Endothelial cell of umbilical vein (primary cell): ENCODE measurements around the gene PKD2L2. TPM values are rescaled to one million over a fixed set of nuclear protein-coding genes. Genes with fewer than 3 reads are reported as not detected.

ENCODE experiments used
- BruUV-seq: library from RNA; stranded (reverse); fragments of 400-500 nt; replicated peaks from 2 replicates; lab custom pipeline; 2021; lab: Mats Ljungman, UMichigan
- CTCF ChIA-PET: fragments of 300-600, 350-600 bp; sonication (Branson Sonifier 250); formaldehyde crosslinking; loops from one replicate; lab custom pipeline; 2021; ENCODE audit warnings: antibody characterized with exemption, inconsistent platforms; lab: Charles Lee
- POLR2A ChIA-PET: fragments of 300-600, 350-600 bp; sonication (Branson Sonifier 250); formaldehyde crosslinking; loops from one replicate; lab custom pipeline; 2021; ENCODE audit warnings: antibody characterized with exemption, inconsistent platforms; lab: Charles Lee
- DNase-seq: peaks from one replicate; pipeline ENCODE4 v3.0.0-alpha.2; 2011; ENCODE audit warnings: low read depth, low spot score
- FAIRE-seq: peaks from 2 replicates; lab custom pipeline; 2011; peaks lifted over from hg19 to GRCh38; lab: Jason Lieb, UNC
- H2AFZ ChIP-seq: 2 replicates; pipeline ENCODE4 v1.6.0; 2012; ENCODE audit warnings: low read depth, low read length, control low read depth, inconsistent platforms
- H3K27ac ChIP-seq: 2 replicates; pipeline ENCODE4 v1.5.1; 2011; ENCODE audit warnings: low read depth, mild to moderate bottlenecking, control low read depth, low read length, moderate library complexity; ENCODE audit not compliant: insufficient read depth
- H3K27me3 ChIP-seq, 2 experiments: 2 replicates each; pipeline versions ENCODE4 v1.6.0 to v1.6.1; 2011; ENCODE audit warnings: low read length in 2 of 2, mixed read lengths in 1 of 2; ENCODE audit not compliant: control insufficient read depth in 2 of 2, insufficient read depth in 2 of 2
- H3K36me3 ChIP-seq, 2 experiments: 2 replicates in 1 of 2; 3 replicates in 1 of 2; pipeline ENCODE4 v1.5.1; 2011; ENCODE audit warnings: low read length in 2 of 2, mild to moderate bottlenecking in 1 of 2, moderate library complexity in 1 of 2; ENCODE audit not compliant: control insufficient read depth in 2 of 2, insufficient read depth in 2 of 2; ENCODE audit errors: extremely low read depth in 1 of 2
- H3K4me1 ChIP-seq: 3 replicates; pipeline ENCODE4 v1.5.1; 2011; ENCODE audit warnings: mild to moderate bottlenecking, low read length; ENCODE audit not compliant: control insufficient read depth, insufficient read depth; ENCODE audit errors: extremely low read depth
- H3K4me2 ChIP-seq: 2 replicates; pipeline ENCODE4 v1.6.1; 2011; ENCODE audit warnings: low read length, control low read depth, mixed read lengths; ENCODE audit not compliant: insufficient read depth
- H3K4me3 ChIP-seq, 3 experiments: fragments of 200-600 bp in 1 of 3; sonication (generic), shearing (Covaris generic) in 1 of 3; replicated peaks in 1 of 3; 2 replicates each; pipeline ENCODE4 v1.5.1; 2011 to 2016; ENCODE audit warnings: control low read depth in 3 of 3, low read length in 3 of 3, mild to moderate bottlenecking in 2 of 3, inconsistent platforms in 1 of 3, low read depth in 1 of 3, moderate library complexity in 1 of 3; ENCODE audit not compliant: insufficient read depth in 1 of 3
- H3K79me2 ChIP-seq: 2 replicates; pipeline ENCODE4 v1.6.0; 2012; ENCODE audit warnings: low read length, inconsistent platforms; ENCODE audit not compliant: control insufficient read depth, insufficient read depth
- H3K9ac ChIP-seq: replicated peaks from 2 replicates; pipeline ENCODE3; 2011; ENCODE audit warnings: low read length, control low read depth; ENCODE audit not compliant: insufficient read depth; ENCODE audit errors: extremely low read depth
- H3K9me1 ChIP-seq: replicated peaks from 3 replicates; pipeline ENCODE4 v1.6.0; 2011; ENCODE audit warnings: mild to moderate bottlenecking, low read length; ENCODE audit not compliant: control insufficient read depth, insufficient read depth; ENCODE audit errors: extremely low read depth
- H3K9me3 ChIP-seq: replicated peaks from 2 replicates; pipeline ENCODE4 v1.5.1; 2012; ENCODE audit warnings: low read length, inconsistent platforms; ENCODE audit not compliant: control insufficient read depth, insufficient read depth
- H4K20me1 ChIP-seq: replicated peaks from 2 replicates; pipeline ENCODE3; 2011; ENCODE audit warnings: mild to moderate bottlenecking, low read length; ENCODE audit not compliant: control insufficient read depth, insufficient read depth; ENCODE audit errors: extremely low read depth
- EZH2 ChIP-seq: IDR thresholded peaks from 2 replicates; pipeline ENCODE4 v1.6.1; 2012; ENCODE audit warnings: borderline replicate concordance, low read depth, mild to moderate bottlenecking, moderate library complexity, low read length, inconsistent platforms; ENCODE audit not compliant: severe bottlenecking
- FOS ChIP-seq: IDR thresholded peaks from 2 replicates; pipeline ENCODE4 v1.6.1; 2011; ENCODE audit warnings: mild to moderate bottlenecking, low read length, moderate library complexity, borderline replicate concordance; ENCODE audit not compliant: insufficient read depth
- GATA2 ChIP-seq: IDR thresholded peaks from 2 replicates; pipeline ENCODE4 v1.7.0; 2011; ENCODE audit warnings: low read depth, mild to moderate bottlenecking, moderate library complexity, mixed read lengths, low read length; ENCODE audit not compliant: insufficient read length, insufficient read depth
- JUN ChIP-seq: IDR thresholded peaks from 2 replicates; pipeline ENCODE4 v1.6.1; 2011; ENCODE audit warnings: borderline replicate concordance, low read depth; ENCODE audit not compliant: insufficient read length, insufficient read depth
- MAX ChIP-seq: IDR thresholded peaks from 2 replicates; pipeline ENCODE4 v1.6.1; 2011; ENCODE audit not compliant: insufficient read depth, insufficient read length
- MYC ChIP-seq: IDR thresholded peaks from one replicate; pipeline ENCODE4 v1.6.1; 2011; ENCODE audit warnings: mild to moderate bottlenecking, low read depth, low read length
- POLR2A ChIP-seq: IDR thresholded peaks from 2 replicates; pipeline ENCODE4 v1.6.1; 2012; ENCODE audit warnings: low read depth, mild to moderate bottlenecking, control low read depth, low read length
- POLR2AphosphoS5 ChIP-seq: IDR thresholded peaks from 2 replicates; pipeline ENCODE4 v1.6.1; 2012; ENCODE audit warnings: low read depth, mild to moderate bottlenecking, control low read depth, low read length, moderate library complexity; ENCODE audit not compliant: insufficient read depth
- dilution Hi-C: fragments of 300-500 bp; cut with MboI; formaldehyde crosslinking; loops from one replicate; pipeline ENCODE4 v1.15.0; 2019; ENCODE audit warnings: low sequenced_read_pairs; ENCODE audit not compliant: extremely low pct_ligation_motif_present
- intact Hi-C: fragments of 100-400 bp; cut with micrococcal nuclease; formaldehyde crosslinking; loops from one replicate; pipeline ENCODE4 v1.10.0; 2022
- polyA plus RNA-seq, 4 experiments: library from polyadenylated mRNA; depleted of rRNA in 3 of 4; stranded (reverse) in 3 of 4; unstranded in 1 of 4; fragments of >200 nt; gene quantifications; 2 replicates each; pipeline versions ENCODE4 v1.2.1 to v1.2.3, GENCODE V29; 2011 to 2012; ENCODE audit warnings: missing spikeins in 1 of 4
- total RNA-seq: library from RNA; stranded (reverse); gene quantifications from 2 replicates; pipeline ENCODE4 v1.2.3, GENCODE V29; 2021
- TF ChIP-seq, protein P1 (sequence below), 2 donors: IDR thresholded peaks; 1 replicate in 1 of 2; 2 replicates in 1 of 2; pipeline ENCODE4 v1.5.1; 2011; ENCODE audit warnings: low read length in 2 of 2, mild to moderate bottlenecking in 2 of 2, moderate library complexity in 2 of 2, control low read depth in 1 of 2, inconsistent platforms in 1 of 2, low read depth in 1 of 2; ENCODE audit not compliant: insufficient read depth in 1 of 2; ENCODE audit errors: extremely low read depth in 1 of 2

The PKD2L2 gene
- total and polyA plus RNA-seq, 2 donors (not counting 3 experiments of a cell fraction or from before 2014, with no cell fraction given), result not detected

DNA sequence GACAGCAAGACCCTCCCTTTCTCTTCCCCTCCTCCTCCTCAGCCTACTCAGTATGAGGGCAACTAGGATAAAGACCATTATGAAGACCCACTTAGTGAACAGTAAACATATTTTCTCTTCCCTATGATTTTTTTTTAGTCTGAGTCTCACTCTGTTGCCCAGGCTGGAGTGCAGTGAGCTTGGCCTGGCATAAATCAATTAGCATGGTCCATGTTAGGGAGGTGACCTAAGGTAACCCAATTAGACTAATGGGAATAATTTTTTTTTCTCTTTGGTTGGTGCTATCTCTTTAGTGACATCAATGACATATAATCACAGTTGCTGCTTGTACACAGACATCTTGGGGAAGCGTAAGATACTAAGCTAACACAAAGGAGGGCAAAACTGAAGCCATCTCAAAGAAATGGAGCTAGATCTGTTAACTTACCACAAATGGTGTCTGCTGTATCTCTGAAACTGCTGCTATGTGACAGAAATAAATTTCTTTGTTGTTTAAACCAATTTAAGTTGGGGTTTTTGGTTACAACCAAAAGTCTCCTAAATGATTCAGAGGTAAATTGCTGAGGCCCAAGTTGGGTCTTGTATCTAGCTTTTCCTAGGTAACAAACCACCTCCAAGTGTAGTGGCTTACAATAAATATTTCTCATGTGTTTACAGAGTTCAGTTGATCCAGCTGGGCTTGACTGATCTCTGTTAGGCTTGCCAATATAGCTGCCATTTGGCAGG lies 13.3 kb downstream of the PKD2L2 start:
- Histone ChIP-seq H3K4me3 (no peak overlapping the region), H2AFZ (no peak overlapping the region), H3K4me1 (no peaks in the 10 kb centered on the region), H3K36me3 (no peaks in the 10 kb centered on the region), H3K79me2 (no peaks in the 10 kb centered on the region), H3K27ac (no peak overlapping the region), H3K4me2 (no peak overlapping the region), H3K9me1 (no peaks in the 10 kb centered on the region), H3K27me3 (no peaks in the 10 kb centered on the region), H4K20me1 (no peaks in the 10 kb centered on the region), H3K9ac (no peak overlapping the region), H3K9me3 (no peaks in the 10 kb centered on the region)
- intact Hi-C loops (no loop called here), dilution Hi-C loops (no loop called here)
- CTCF ChIA-PET, result interaction anchor here (1.0 to 2.4 kb wide), 3 partner anchors 9 to 124 kb away, joined by 3 to 5 read pairs (median 5); no protein-coding TSS in a partner anchor
- FAIRE-seq, result no peak
- BruUV-seq, result no TSS peak
- POLR2A ChIA-PET, result no interaction called here
- no peak for TF ChIP-seq GATA2
- TF ChIP-seq POLR2A, result no peak
- no peak for TF ChIP-seq EZH2
- no peak for TF ChIP-seq MAX
- no peak for TF ChIP-seq POLR2AphosphoS5
- no peak for TF ChIP-seq FOS
- TF ChIP-seq JUN, result no peak
- TF ChIP-seq, protein P1, sequence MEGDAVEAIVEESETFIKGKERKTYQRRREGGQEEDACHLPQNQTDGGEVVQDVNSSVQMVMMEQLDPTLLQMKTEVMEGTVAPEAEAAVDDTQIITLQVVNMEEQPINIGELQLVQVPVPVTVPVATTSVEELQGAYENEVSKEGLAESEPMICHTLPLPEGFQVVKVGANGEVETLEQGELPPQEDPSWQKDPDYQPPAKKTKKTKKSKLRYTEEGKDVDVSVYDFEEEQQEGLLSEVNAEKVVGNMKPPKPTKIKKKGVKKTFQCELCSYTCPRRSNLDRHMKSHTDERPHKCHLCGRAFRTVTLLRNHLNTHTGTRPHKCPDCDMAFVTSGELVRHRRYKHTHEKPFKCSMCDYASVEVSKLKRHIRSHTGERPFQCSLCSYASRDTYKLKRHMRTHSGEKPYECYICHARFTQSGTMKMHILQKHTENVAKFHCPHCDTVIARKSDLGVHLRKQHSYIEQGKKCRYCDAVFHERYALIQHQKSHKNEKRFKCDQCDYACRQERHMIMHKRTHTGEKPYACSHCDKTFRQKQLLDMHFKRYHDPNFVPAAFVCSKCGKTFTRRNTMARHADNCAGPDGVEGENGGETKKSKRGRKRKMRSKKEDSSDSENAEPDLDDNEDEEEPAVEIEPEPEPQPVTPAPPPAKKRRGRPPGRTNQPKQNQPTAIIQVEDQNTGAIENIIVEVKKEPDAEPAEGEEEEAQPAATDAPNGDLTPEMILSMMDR (IDR thresholded peaks at IDR 0.05; ENCODE audit: extremely low read depth in 1 of 2, insufficient read depth in 1 of 2, low read depth in 1 of 2, low read length in 2 of 2), result no peak
- no peak for TF ChIP-seq MYC
- no peak for DNase-seq
